Testis (tissue), 3 donors: ENCODE data around the gene PEX11B. TPM values are rescaled to one million over a fixed set of nuclear protein-coding genes. Genes with fewer than 3 reads are reported as not detected.

Experiments
- DNase-seq: peaks from one replicate; pipeline ENCODE4 v3.0.0-alpha.2; 2019
- H3K27ac ChIP-seq, 2 donors: fragments of 200-600 bp; sonication (generic); one replicate each; pipeline ENCODE4 v1.5.1; 2019
- H3K27me3 ChIP-seq: fragments of 200-600 bp; sonication (generic); one replicate; pipeline ENCODE4 v1.5.1; 2019
- H3K36me3 ChIP-seq: fragments of 200-600 bp; sonication (generic); one replicate; pipeline ENCODE4 v1.5.1; 2017; ENCODE audit warnings: low read depth; ENCODE audit errors: missing control alignments
- H3K4me1 ChIP-seq: fragments of 200-600 bp; sonication (generic); one replicate; pipeline ENCODE4 v1.5.1; 2019
- H3K4me3 ChIP-seq, 2 donors: fragments of 200-600 bp; sonication (generic); one replicate each; pipeline ENCODE4 v1.5.1; 2017 to 2019
- H3K9me3 ChIP-seq: fragments of 200-600 bp; sonication (generic); one replicate; pipeline ENCODE4 v1.5.1; 2017
- POLR2A ChIP-seq: fragments of 450-650 bp; IDR thresholded peaks from one replicate; pipeline ENCODE4 v1.6.1; 2017; ENCODE audit warnings: antibody characterized with exemption, mild to moderate bottlenecking, moderate library complexity
- WGBS, 2 donors: methylation state at CpG; one replicate each; pipeline ENCODE4 v1.1.5; 2018; 5-methylcytosine and 5-hydroxymethylcytosine counted together
- intact Hi-C: fragments of 100-400 bp; cut with DNase I; formaldehyde crosslinking; loops from one replicate; pipeline ENCODE4 v1.15.1; 2023; ENCODE audit warnings: low total_unique reads
- polyA plus RNA-seq: library from polyadenylated mRNA; stranded (reverse); fragments of 350-450 nt; fragmentation: Illumina TruSeq; extraction: RNeasy Lipid Tissue Mini Kit (QIAGEN cat#74804); gene quantifications from one replicate; pipeline ENCODE4 v1.2.3, GENCODE V29; 2014; ENCODE audit warnings: low read depth, low replicate concordance; ENCODE audit not compliant: insufficient read depth
- total RNA-seq, 2 donors: library from RNA; depleted of rRNA; stranded (reverse); fragments of >200 nt; gene quantifications; one replicate each; pipeline ENCODE4 v1.2.3, GENCODE V29; 2016
- TF ChIP-seq, protein P1 (sequence below), 3 experiments: fragments of 450-650 bp in 2 of 3; fragments of 200-600 bp in 1 of 3; sonication (generic) in 1 of 3; IDR thresholded peaks; one replicate each; pipeline ENCODE4 v1.5.1; 2016 to 2019; ENCODE audit warnings: antibody characterized with exemption in 3 of 3, mild to moderate bottlenecking in 2 of 3, moderate library complexity in 1 of 3

PEX11B gene
- total and polyA plus RNA-seq, 3 donors from 2014 or later, result 42.1 to 54.8 (median 42.7) TPM

- Histone ChIP-seq H3K27ac (no peak overlapping the region), H3K4me3 (no peak overlapping the region), H3K27me3 (no peaks in the 10 kb centered on the region), H3K9me3 (no peaks in the 10 kb centered on the region), H3K4me1 (peaks cover 10% of the 10 kb centered on the region), H3K36me3 (no peaks in the 10 kb centered on the region)
- no peak for DNase-seq
- intact Hi-C loops, result no loop called here
- TF ChIP-seq, protein P1, sequence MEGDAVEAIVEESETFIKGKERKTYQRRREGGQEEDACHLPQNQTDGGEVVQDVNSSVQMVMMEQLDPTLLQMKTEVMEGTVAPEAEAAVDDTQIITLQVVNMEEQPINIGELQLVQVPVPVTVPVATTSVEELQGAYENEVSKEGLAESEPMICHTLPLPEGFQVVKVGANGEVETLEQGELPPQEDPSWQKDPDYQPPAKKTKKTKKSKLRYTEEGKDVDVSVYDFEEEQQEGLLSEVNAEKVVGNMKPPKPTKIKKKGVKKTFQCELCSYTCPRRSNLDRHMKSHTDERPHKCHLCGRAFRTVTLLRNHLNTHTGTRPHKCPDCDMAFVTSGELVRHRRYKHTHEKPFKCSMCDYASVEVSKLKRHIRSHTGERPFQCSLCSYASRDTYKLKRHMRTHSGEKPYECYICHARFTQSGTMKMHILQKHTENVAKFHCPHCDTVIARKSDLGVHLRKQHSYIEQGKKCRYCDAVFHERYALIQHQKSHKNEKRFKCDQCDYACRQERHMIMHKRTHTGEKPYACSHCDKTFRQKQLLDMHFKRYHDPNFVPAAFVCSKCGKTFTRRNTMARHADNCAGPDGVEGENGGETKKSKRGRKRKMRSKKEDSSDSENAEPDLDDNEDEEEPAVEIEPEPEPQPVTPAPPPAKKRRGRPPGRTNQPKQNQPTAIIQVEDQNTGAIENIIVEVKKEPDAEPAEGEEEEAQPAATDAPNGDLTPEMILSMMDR (IDR thresholded peaks at IDR 0.05), result no peak
- TF ChIP-seq POLR2A, result no peak
- WGBS, 2 donors, result 73 to 74% methylated on average over 1 of the region's 1 CpG
Measured at GRCh38 chr1:145884675-145885074, 33.8 kb downstream of the PEX11B start.

- 72 to 79% methylated on average over 5 of the region's 5 CpGs for WGBS, 2 donors
- no peak for DNase-seq
- TF ChIP-seq, protein P1 (IDR thresholded peaks at IDR 0.05), result no peak
- no peak for TF ChIP-seq POLR2A
- Histone ChIP-seq H3K27ac (no peak overlapping the region), H3K4me3 (no peak overlapping the region), H3K4me1 (peaks cover 1% of the 10 kb centered on the region), H3K36me3 (no peaks in the 10 kb centered on the region), H3K9me3 (no peaks in the 10 kb centered on the region), H3K27me3 (no peaks in the 10 kb centered on the region)
- intact Hi-C loops, result no loop called here
Measured at GRCh38 chr1:145879775-145880174, 38.7 kb downstream of the PEX11B start.

DNA sequence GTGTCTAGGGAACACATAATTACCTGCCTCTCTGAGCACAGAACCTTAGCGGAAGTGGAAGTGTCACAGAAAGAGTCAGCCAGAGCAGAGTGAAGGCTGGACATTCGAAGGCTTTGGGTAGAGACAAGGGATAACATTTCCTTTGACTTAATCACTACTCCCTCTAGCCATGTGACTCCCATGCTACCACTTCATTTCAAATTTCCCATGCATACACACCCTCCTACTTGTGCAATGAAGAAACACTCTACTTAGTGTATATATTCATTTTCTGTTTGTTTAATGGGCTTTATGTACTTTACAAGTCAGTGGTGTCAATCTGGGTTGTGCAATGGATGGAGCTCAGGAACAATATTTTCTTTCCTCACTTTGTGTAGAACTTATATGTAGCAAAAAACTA is 39.8 kb downstream of the PEX11B start:
- Histone ChIP-seq H3K36me3 (no peaks in the 10 kb centered on the region), H3K27me3 (no peaks in the 10 kb centered on the region), H3K4me3 (no peak overlapping the region), H3K27ac (no peak overlapping the region), H3K9me3 (no peaks in the 10 kb centered on the region), H3K4me1 (no peaks in the 10 kb centered on the region)
- 81 to 88% methylated on average over 2 of the region's 2 CpGs for WGBS, 2 donors
- TF ChIP-seq POLR2A, result no peak
- TF ChIP-seq, protein P1 (IDR thresholded peaks at IDR 0.05), result no peak
- intact Hi-C loops, result no loop called here
- DNase-seq, result no peak

DNA sequence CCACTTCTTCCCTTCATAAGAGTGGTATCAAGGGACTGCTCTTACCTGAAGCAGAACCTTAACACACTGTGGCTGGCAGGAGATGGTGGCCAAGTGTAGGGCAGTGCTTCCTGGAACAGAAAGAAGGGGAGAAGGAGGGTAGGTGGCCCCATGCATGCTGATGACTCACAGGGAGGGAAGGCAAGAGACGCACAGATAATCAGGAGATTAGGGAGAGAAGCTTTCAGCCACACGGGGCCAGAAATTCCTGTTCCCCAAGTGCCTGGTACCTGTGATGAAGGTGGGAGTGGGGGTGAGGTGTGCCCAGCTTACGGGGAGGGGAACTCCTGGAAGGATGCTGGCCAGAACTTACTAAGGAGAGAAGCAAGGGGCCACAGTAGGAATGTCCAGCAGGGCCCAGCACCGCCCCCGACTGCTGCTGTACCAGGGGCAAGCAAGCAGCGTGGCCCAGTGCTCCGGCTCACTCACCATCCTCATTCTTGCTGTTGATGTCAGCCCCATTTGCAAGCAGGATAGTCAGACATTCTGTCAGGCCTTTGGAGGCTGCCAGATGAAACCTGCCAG is 40.5 kb downstream of the PEX11B start:
- WGBS, 2 donors, result 86 to 88% methylated on average over 7 of the region's 7 CpGs
- no peaks in the 10 kb centered on the region for H3K36me3 ChIP-seq
- H3K4me3 ChIP-seq, result no peak overlapping the region

More for the DNA sequence above, 40.5 kb downstream of the PEX11B start:
- no peaks in the 10 kb centered on the region for H3K9me3 ChIP-seq
- TF ChIP-seq, protein P1 (IDR thresholded peaks at IDR 0.05), result no peak
- TF ChIP-seq POLR2A, result no peak
- no peak overlapping the region for H3K27ac ChIP-seq
- intact Hi-C loops, result no loop called here
- DNase-seq, result no peak
- no peaks in the 10 kb centered on the region for H3K27me3 ChIP-seq
- peaks cover 2% of the 10 kb centered on the region for H3K4me1 ChIP-seq
